G401 (cell line): ENCODE data around the gene TDO2. TPM values are rescaled to one million over a fixed set of nuclear protein-coding genes. Genes with fewer than 3 reads are reported as not detected.

Source experiments
- DNase-seq: peaks from one replicate; pipeline ENCODE4 v3.0.0-alpha.2; 2015; ENCODE audit warnings: low spot score
- in situ Hi-C: cut with HindIII; loops from 2 replicates; pipeline ENCODE4 v1.10.0; 2016; ENCODE audit warnings: low sequenced_read_pairs, mixed read lengths
- total RNA-seq: library from RNA; depleted of rRNA; stranded (reverse); fragments of >200 nt; shearing (Covaris generic); gene quantifications from 2 replicates; pipeline ENCODE4 v1.2.3, GENCODE V29; 2014

TDO2 gene
- total RNA-seq, 1 experiment from 2014 or later = 29.7 TPM

DNA sequence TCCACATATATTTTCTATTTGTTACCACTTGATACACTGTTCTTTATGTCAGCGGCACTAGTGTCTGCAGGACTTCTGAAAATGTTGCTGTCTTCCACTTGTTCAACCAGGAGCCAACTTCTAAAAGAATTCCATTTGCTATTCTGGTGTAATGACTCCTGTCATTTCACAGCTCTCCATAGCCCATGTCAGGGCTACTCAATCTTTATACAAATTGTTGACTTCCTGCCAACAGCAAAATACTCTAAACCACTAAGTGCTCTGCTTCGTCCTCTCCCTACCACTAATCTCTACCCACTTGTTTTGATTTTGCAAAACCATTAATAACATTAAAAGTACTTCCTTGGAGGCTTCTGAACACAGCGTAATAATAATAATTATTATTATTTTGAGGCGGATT, 43.0 kb downstream of the TDO2 start:
- in situ Hi-C loops = no loop called here
- no peak for DNase-seq

GRCh38 chr4:155948541-155948940, 45.0 kb downstream of the TDO2 start:
- in situ Hi-C loops = no loop called here
- no peak for DNase-seq

DNA sequence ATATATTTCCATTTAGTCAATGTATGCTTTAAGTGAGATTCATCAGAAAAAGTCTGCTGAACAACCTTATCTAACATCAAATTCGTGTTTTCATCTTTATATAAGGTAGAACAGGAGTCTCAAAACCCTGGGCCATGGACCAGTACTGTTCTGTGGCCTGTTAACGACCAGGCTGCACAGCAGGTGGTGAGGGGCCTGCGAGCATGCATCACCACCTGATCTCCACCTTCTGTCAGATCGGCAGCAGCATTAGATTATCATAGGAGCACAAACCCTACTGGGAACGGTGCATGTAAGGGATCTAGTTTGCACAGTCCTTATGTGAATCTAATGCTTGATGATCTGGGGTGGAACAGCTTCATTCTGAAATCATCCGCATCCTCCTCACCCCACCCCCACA, 47.0 kb downstream of the TDO2 start:
- DNase-seq = no peak
- in situ Hi-C loops = no loop called here

- in situ Hi-C loops = no loop called here
- no peak for DNase-seq
These were observed 49.0 kb downstream of the TDO2 start for GRCh38 chr4:155952501-155952901.

DNA sequence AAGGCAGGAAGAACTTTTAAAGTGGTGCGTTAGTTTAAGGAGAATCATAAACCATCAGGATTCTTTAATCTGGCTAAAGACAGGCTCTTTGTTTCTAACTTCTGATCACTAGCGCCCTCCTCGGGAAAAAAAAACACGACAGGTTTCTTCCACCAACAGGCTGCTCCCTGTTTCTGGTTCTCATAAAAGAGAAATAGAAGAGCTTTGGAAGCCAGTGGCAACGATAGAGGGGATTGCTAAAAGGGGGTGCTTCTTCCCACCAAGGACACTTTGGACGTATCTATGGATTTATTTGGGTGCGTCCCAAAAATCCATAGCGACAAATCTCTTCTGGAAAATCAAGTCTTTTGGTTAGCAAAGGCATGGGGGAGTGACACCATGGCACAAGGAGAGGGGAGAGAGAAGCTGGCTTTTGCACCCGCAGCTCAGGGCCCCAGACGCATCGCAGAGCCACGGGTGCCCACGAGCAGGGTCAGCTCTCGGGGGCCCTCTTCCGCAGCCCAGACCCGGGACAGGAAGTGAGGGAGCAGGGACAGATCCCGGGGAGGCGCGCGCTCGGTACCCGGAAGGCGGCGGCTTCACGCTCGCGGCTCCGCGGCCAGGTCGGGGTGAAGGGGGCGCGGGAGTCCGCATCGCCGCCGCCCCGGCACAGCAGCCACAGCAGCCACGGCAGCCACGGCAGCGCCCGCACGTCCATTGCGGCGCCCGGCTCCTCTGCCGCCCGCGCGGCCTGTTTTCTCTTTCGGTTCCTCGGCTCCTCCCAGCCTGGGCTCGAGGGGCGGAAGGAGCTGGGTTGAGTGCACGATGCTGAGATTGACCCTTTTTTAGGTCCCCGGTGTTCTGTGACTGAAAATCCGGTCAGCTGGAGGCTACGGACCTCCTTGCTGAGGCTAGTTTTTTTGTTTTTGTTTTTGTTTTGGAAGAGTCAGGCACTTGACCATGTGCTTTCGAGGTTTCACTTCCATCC, 49.9 kb downstream of the TDO2 start, which contains the start of gene CTSO:
Gene CTSO, minus strand, starts transcription at position 716 of the 967 bp plus-strand sequence. Its CDS starts 19 bp downstream, at position 697.
- in situ Hi-C loops = no loop called here
- peak; percentile 81 for DNase-seq

DNA sequence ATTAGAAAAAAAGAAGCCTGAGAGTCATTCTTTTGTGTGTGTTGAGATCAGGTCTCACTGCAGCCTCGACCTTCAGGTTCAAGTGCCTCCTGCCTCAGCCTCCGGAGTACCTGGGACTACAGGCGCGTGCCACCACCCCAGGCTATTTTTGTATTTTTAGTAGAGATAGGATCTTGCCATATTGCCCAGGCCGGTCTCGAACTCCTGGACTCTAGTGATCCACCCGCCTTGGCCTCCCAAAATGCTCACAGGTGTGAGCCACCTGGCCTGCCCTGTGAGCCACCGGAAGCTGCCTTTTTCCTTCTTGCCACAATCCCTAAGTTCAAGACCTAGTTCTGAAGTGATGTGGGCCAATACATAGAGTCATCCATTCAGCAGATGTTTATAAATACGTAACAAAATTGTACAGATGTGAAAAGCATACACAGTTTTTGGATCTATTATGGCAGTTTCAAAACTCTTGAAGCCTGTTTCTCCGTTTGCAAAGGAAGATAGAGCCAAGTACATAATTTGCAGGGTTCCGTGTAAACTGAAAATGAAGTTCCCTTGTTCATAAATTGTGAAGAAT, 50.7 kb downstream of the TDO2 start:
- in situ Hi-C loops = no loop called here
- no peak for DNase-seq

DNA sequence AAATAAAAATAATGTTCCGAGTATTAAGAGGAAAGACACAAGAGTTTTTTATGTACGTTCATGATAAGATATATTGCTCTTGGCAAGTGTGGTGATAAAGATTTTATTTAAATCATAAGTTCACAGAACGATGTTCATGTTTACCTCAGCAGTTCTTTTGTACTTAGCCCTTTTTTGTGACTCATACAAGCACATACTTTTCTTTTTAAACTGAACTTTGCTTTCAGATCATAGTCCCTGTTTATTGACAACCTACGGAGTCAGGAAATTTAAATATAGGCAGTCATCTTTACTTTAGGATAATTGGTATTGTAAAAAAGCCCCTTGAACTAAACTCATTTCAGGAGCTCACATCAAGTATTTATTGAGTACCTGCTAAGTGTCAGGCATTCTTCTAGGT, 51.4 kb downstream of the TDO2 start:
- no peak for DNase-seq
- in situ Hi-C loops = no loop called here

DNA sequence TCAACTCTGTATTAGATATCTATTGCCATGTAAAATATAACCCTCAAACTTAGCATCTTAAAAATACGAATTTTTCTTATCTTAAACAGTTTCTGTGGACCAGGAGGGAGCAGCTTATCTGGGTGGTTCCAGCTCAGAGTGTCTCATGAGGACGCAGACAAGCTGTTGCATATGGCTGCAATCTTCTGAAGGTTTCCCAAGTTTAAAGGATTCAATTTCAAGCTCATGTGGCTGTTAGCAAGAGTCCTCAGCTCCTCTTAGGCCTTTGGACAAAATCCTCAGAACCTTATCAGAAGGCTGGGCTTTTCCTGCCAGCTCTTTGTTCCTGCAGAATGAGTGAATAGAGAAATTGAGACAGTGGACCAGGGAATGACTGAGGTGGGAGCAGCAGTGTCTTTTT, 53.0 kb downstream of the TDO2 start:
- in situ Hi-C loops = no loop called here

GRCh38 chr4:155959417-155959816, 55.9 kb downstream of the TDO2 start:
- no peak for DNase-seq
- in situ Hi-C loops = no loop called here

More for the DNA sequence above, 53.0 kb downstream of the TDO2 start:
- DNase-seq = no peak

GRCh38 chr4:155960522-155960921, 57.0 kb downstream of the TDO2 start:
- in situ Hi-C loops = no loop called here
- no peak for DNase-seq

DNA sequence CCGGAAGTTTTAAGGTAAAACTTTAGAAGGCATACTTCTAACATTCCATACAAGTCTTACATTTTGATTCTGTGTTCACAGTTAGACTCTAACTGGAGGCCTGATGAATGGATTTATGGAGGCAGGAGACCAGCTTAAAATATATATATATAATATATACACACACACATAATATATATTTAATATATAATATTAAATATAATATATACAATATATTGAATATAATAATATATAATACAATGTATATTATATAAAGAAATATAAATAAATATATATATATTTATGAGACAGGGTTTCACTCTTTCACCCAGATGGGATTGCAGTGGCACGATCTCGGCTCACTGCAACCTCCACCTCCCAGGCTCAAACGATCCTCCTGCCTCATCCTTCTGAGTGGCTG, 58.1 kb downstream of the TDO2 start:
- in situ Hi-C loops = no loop called here
- DNase-seq = no peak

- in situ Hi-C loops = no loop called here
- no peak for DNase-seq
These were observed 59.3 kb downstream of the TDO2 start for GRCh38 chr4:155962767-155963166.

DNA sequence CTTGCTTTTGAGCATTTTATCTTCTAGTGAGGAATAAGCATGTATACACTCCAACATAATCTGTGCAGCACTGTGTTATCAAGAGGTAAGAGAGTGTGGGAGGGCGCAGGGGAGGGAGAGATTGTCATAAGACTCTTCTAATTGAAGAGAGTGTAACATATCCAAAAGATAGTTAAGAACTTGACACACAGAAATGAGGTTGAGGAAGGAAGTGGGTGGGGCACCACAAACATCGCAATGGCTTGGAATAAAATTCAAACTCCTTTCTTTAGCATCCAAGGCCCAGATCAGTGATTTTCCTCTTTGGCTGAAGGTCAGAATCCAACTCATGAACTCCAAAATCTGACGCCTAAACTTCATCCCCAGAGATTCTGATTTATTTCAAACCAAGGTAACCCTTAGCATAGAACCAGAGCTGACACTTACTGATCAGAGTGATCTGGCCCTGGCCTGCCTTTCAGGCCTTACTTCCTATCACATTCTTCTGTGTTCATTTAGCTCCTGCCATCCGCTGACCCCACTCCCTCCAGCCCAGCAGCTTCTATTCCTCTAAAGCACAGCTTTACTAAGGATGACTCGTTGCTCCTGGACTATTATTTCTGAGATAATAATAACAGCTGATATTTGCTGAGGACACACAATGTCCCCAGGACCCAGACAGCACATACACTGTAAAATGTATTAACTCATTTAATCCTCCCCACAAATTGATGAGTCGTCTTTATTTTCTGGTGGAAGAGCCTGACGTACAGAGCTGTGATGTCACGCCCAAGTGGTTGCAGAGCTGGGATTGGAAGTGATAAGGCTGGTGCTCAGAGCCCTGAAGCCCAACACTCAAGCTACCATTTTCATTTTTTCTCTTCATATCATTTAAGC, 60.8 kb downstream of the TDO2 start:
- DNase-seq = no peak
- in situ Hi-C loops = no loop called here

DNA sequence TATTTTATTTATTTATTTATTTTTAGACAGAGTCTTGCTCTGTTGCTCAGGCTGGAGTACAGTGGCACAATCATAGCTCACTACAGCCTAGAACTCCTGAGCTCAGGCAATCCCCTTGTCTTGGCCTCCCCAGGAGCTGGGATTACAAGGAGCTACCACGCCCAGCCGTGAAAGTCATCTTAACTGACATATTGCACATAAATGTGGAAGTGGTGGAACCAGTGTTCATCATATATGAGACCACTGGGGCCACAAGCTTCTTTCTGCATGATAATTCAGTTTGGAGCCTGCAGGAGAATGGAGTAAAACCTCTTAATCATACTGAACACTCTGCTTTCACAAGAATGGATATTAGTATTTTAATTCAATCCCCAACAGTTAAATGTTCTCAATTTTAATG, 62.7 kb downstream of the TDO2 start:
- in situ Hi-C loops = no loop called here
- DNase-seq = no peak

- in situ Hi-C loops = no loop called here
- no peak for DNase-seq
These were observed 63.4 kb downstream of the TDO2 start for GRCh38 chr4:155966731-155967395.
